B cell (primary cell): Measurements from ENCODE around the gene DNAH8. TPM values are rescaled to one million over a fixed set of nuclear protein-coding genes. Genes with fewer than 3 reads are reported as not detected.

Experiments
- ATAC-seq: fragments of 200-7000 bp; cut with Tn5 transposase; one replicate; pipeline ENCODE4 v1.10.0; 2021; ENCODE audit warnings: low read depth, mild to moderate bottlenecking, moderate number of reproducible peaks, moderate library complexity
- CTCF ChIA-PET: fragments of 350-600 bp; sonication (Branson Sonifier 250); formaldehyde crosslinking; loops from one replicate; lab custom pipeline; 2021; ENCODE audit warnings: antibody characterized with exemption, inconsistent platforms; lab: Charles Lee
- POLR2A ChIA-PET: fragments of 350-600 bp; sonication (Branson Sonifier 250); formaldehyde crosslinking; loops from one replicate; lab custom pipeline; 2021; ENCODE audit warnings: antibody characterized with exemption; lab: Charles Lee
- DNase-seq: peaks from one replicate; pipeline ENCODE4 v3.0.0; 2013
- H2AFZ ChIP-seq: 2 replicates; pipeline ENCODE4 v1.6.1; 2012; ENCODE audit warnings: mild to moderate bottlenecking, low read depth, low read length; ENCODE audit not compliant: insufficient read depth, poor library complexity, severe bottlenecking
- H3K27ac ChIP-seq, 2 donors: 1 replicate in 1 of 2; 2 replicates in 1 of 2; pipeline ENCODE4 v1.5.1; 2012 to 2013; ENCODE audit warnings: low read length in 2 of 2, mild to moderate bottlenecking in 2 of 2, moderate library complexity in 1 of 2
- H3K27me3 ChIP-seq, 4 experiments: fragments of 200-600 bp in 1 of 4; sonication (generic) in 1 of 4; replicated peaks in 1 of 4; 1 replicate in 2 of 4; 2 replicates in 2 of 4; pipeline versions ENCODE4 v1.6.1 to v1.7.0; 2013 to 2016; ENCODE audit warnings: low read length in 3 of 4, mild to moderate bottlenecking in 2 of 4, mixed read lengths in 1 of 4, moderate library complexity in 1 of 4; ENCODE audit not compliant: insufficient read depth in 4 of 4, control insufficient read depth in 3 of 4; ENCODE audit errors: control extremely low read depth in 1 of 4
- H3K36me3 ChIP-seq, 2 experiments: replicated peaks in 1 of 2; 1 replicate in 1 of 2; 2 replicates in 1 of 2; pipeline versions ENCODE4 v1.6.1 to v1.7.1; 2013; ENCODE audit warnings: low read length in 1 of 2; ENCODE audit not compliant: insufficient read depth in 2 of 2, control insufficient read depth in 1 of 2; ENCODE audit errors: control extremely low read depth in 1 of 2, extremely low read depth in 1 of 2
- H3K4me1 ChIP-seq, 2 donors: fragments of 200-600 bp in 1 of 2; sonication (generic) in 1 of 2; 1 replicate in 1 of 2; 2 replicates in 1 of 2; pipeline versions ENCODE4 v1.5.1 to v1.6.1; 2013 to 2017; ENCODE audit warnings: low read length in 2 of 2; ENCODE audit not compliant: control insufficient read depth in 2 of 2, insufficient read depth in 2 of 2
- H3K4me2 ChIP-seq: replicated peaks from 2 replicates; pipeline ENCODE3; 2012; ENCODE audit warnings: mild to moderate bottlenecking, low read depth, low read length; ENCODE audit not compliant: poor library complexity, severe bottlenecking
- H3K4me3 ChIP-seq, 5 experiments: fragments of 200-600 bp in 1 of 5; sonication (generic) in 1 of 5; 1 replicate in 3 of 5; 2 replicates in 2 of 5; pipeline versions ENCODE4 v1.5.1 to v1.7.0; 2011 to 2016; ENCODE audit warnings: low read length in 4 of 5, mild to moderate bottlenecking in 4 of 5, low read depth in 2 of 5, control low read depth in 1 of 5, moderate library complexity in 1 of 5; ENCODE audit not compliant: insufficient read depth in 1 of 5; ENCODE audit errors: control extremely low read depth in 1 of 5, extremely low read depth in 1 of 5
- H3K79me2 ChIP-seq: fragments of 200-600 bp; sonication (generic); one replicate; pipeline ENCODE4 v1.6.0; 2016; ENCODE audit warnings: low read length; ENCODE audit not compliant: control insufficient read depth, insufficient read depth
- H3K9ac ChIP-seq: fragments of 200-600 bp; sonication (generic); 2 replicates; pipeline ENCODE4 v1.6.1; 2017; ENCODE audit warnings: mild to moderate bottlenecking, low read length, moderate library complexity
- H3K9me3 ChIP-seq, 3 donors: one replicate each; pipeline versions ENCODE4 v1.6.1 to v1.7.1; 2013; ENCODE audit warnings: low read length in 2 of 3; ENCODE audit not compliant: control insufficient read depth in 2 of 3, insufficient read depth in 1 of 3; ENCODE audit errors: control extremely low read depth in 1 of 3
- H4K20me1 ChIP-seq: 2 replicates; pipeline ENCODE4 v1.6.0; 2012; ENCODE audit warnings: mild to moderate bottlenecking, low read length; ENCODE audit not compliant: insufficient read depth, control insufficient read depth, poor library complexity, severe bottlenecking
- H3K27ac Mint-ChIP-seq: one replicate; pipeline ENCODE4 v1.8.0; 2021; ENCODE audit warnings: mixed read lengths
- H3K27me3 Mint-ChIP-seq: one replicate; pipeline ENCODE4 v1.8.0; 2021; ENCODE audit warnings: mixed read lengths
- H3K4me1 Mint-ChIP-seq: one replicate; pipeline ENCODE4 v1.8.0; 2021; ENCODE audit warnings: mixed read lengths
- H3K4me3 Mint-ChIP-seq: one replicate; pipeline ENCODE4 v1.8.0; 2021; ENCODE audit warnings: mixed read lengths
- H3K9me3 Mint-ChIP-seq: one replicate; pipeline ENCODE4 v1.8.0; 2022; ENCODE audit warnings: mixed read lengths; ENCODE audit not compliant: insufficient read depth
- EZH2 ChIP-seq: IDR thresholded peaks from 2 replicates; pipeline ENCODE4 v1.6.1; 2012; ENCODE audit warnings: borderline replicate concordance, low read depth, mild to moderate bottlenecking, moderate library complexity, low read length; ENCODE audit not compliant: insufficient read depth, poor library complexity, severe bottlenecking
- WGBS: methylation state at CpG from one replicate; pipeline ENCODE4 v1.1.5; 2013; ENCODE audit warnings: missing lambda C conversion rate; ENCODE audit not compliant: insufficient coverage; 5-methylcytosine and 5-hydroxymethylcytosine counted together
- intact Hi-C: fragments of 100-400 bp; cut with micrococcal nuclease; formaldehyde crosslinking; loops from one replicate; pipeline ENCODE4 v1.10.0; 2022
- polyA plus RNA-seq: library from polyadenylated mRNA; depleted of rRNA; stranded (reverse); fragments of >200 nt; gene quantifications from 2 replicates; pipeline ENCODE4 v1.2.3, GENCODE V29; 2012
- total RNA-seq, 2 donors: library from RNA; stranded (reverse); fragments of 120-200 nt in 1 of 2; gene quantifications; 1 replicate in 1 of 2; 2 replicates in 1 of 2; pipeline versions ENCODE4 v1.2.3 to v1.2.4, GENCODE V29; 2013 to 2022
- TF ChIP-seq, protein P1 (sequence below): fragments of 200-600 bp; IDR thresholded peaks from one replicate; pipeline ENCODE4 v1.8.0; 2022; ENCODE audit warnings: antibody characterized with exemption, mild to moderate bottlenecking

The DNAH8 gene
- total and polyA plus RNA-seq, 2 donors (not counting 1 experiment from before 2014, with no cell fraction given): 0.69 to 1.1 TPM

DNA sequence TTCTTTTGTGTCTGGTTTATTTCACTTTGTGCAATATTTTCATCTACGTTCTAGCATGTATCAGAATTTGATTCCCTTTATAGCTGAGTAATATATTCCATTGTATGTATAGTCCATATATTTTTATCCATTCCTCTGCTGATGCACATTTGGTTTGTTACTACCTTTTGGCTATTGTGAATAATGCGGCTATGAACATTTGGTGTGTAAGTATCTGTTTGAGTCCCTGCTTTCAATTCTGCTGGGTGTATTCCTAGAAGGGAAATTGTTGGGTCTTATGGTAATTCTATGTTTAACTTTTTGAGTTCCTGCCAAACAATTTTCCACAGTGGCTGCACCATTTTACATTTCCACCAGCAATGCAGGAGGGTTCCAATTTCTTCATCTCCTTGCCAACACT lies 52.4 kb downstream of the DNAH8 start:
- Histone ChIP-seq H3K4me3 (no peak overlapping the region), H3K36me3 (no peaks in the 10 kb centered on the region), H3K27me3 (peaks cover 0 to 3% (median 0%) of the 10 kb centered on the region in 4 experiments), H3K9ac (no peak overlapping the region), H3K9me3 (peaks cover 0 to 10% (median 4%) of the 10 kb centered on the region in 3 donors), H2AFZ (no peak overlapping the region), H3K27ac (no peak overlapping the region), H3K4me2 (no peak overlapping the region), H4K20me1 (no peaks in the 10 kb centered on the region), H3K79me2 (no peaks in the 10 kb centered on the region), H3K4me1 (peaks cover 0 to 2% of the 10 kb centered on the region in 2 donors)
- no peak overlapping the region for H3K27ac Mint-ChIP-seq
- DNase-seq (no peak), ATAC-seq (no peak)
- ChIA-PET CTCF (no interaction called here), POLR2A (no interaction called here)
- peaks cover 3% of the 10 kb centered on the region for H3K27me3 Mint-ChIP-seq
- no peak overlapping the region for H3K4me3 Mint-ChIP-seq
- WGBS: no CpG with 5 or more reads among the region's 2 CpGs
- intact Hi-C loops: no loop called here
- peaks cover 3% of the 10 kb centered on the region for H3K9me3 Mint-ChIP-seq
- TF ChIP-seq, protein P1, sequence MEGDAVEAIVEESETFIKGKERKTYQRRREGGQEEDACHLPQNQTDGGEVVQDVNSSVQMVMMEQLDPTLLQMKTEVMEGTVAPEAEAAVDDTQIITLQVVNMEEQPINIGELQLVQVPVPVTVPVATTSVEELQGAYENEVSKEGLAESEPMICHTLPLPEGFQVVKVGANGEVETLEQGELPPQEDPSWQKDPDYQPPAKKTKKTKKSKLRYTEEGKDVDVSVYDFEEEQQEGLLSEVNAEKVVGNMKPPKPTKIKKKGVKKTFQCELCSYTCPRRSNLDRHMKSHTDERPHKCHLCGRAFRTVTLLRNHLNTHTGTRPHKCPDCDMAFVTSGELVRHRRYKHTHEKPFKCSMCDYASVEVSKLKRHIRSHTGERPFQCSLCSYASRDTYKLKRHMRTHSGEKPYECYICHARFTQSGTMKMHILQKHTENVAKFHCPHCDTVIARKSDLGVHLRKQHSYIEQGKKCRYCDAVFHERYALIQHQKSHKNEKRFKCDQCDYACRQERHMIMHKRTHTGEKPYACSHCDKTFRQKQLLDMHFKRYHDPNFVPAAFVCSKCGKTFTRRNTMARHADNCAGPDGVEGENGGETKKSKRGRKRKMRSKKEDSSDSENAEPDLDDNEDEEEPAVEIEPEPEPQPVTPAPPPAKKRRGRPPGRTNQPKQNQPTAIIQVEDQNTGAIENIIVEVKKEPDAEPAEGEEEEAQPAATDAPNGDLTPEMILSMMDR: no peak
- TF ChIP-seq EZH2: no peak
- no peaks in the 10 kb centered on the region for H3K4me1 Mint-ChIP-seq

DNA sequence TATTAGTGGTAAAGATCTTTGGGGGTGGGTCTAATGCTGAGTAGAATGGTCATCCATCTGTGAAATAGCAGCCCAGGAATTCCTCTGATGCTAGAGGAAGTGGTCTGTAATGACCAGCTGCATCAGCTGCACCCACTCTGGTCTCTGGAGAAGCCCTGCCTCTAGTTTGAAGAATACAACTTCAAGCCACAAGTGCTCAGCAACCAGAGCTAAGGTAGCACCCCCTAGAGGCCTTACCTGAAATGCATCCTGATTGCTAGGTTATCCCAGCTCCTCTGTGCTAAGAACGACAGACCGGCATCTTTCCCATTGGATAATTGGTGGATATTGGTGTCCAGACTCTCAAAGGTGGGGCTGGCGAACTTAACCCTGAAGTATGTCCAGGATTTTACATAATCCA lies 58.2 kb downstream of the DNAH8 start:
- TF ChIP-seq, protein P1: peak; percentile 24
- no peak for TF ChIP-seq EZH2
- Histone ChIP-seq H3K9me3 (peaks cover 0 to 6% (median 1%) of the 10 kb centered on the region in 3 donors), H3K4me3 (no peak overlapping the region), H2AFZ (no peak overlapping the region), H3K4me2 (peak overlapping the region; percentile 39), H3K9ac (no peak overlapping the region), H3K27ac (no peak overlapping the region), H3K79me2 (no peaks in the 10 kb centered on the region), H4K20me1 (no peaks in the 10 kb centered on the region), H3K27me3 (no peaks in the 10 kb centered on the region), H3K36me3 (no peaks in the 10 kb centered on the region), H3K4me1 (peaks cover 31 to 32% of the 10 kb centered on the region in 2 donors)
- ATAC-seq (peak; percentile 43), DNase-seq (peak; percentile 11)
- Mint-ChIP-seq H3K27me3 (no peaks in the 10 kb centered on the region), H3K27ac (no peak overlapping the region), H3K9me3 (peaks cover 2% of the 10 kb centered on the region), H3K4me3 (peak overlapping the region; percentile 67), H3K4me1 (peaks cover 31% of the 10 kb centered on the region)
- intact Hi-C loops: no loop called here
- ChIA-PET POLR2A (no interaction called here), CTCF (interaction anchor here (0.6 kb wide), 1 partner anchor 637 kb away, joined by 6 read pairs; no protein-coding TSS in a partner anchor)
- WGBS: 71% methylated on average over 3 of the region's 3 CpGs
